RWPE1 (cell line): ENCODE measurements around the gene CCDC27.
"Not testable (repeated sequence)": the region's sequence is repeated elsewhere in the genome, so short reads cannot be mapped to it uniquely, and the experiment has no call there.

Experiments used
- CTCF ChIA-PET: fragments of 350-600 bp; sonication (Branson Sonifier 250); formaldehyde crosslinking; extraction: SDS; loops from one replicate; lab custom pipeline; 2021; lab: Yijun Ruan, JAX
- POLR2A ChIA-PET: fragments of 400-600 bp; formaldehyde crosslinking; extraction: SDS; loops from one replicate; lab custom pipeline; 2020; ENCODE audit warnings: antibody characterized with exemption; ENCODE audit not compliant: low non-redundant PET; lab: Yijun Ruan, JAX
- DNase-seq: peaks from one replicate; pipeline ENCODE4 v3.0.0; 2012; ENCODE audit warnings: low spot score
- H3K27ac ChIP-seq: fragments of 450-650 bp; 2 replicates; pipeline ENCODE4 v1.5.1; 2017
- CTCF ChIP-seq: fragments of 450-650 bp; conservative IDR thresholded peaks from 2 replicates; pipeline ENCODE4 v1.5.1; 2017; ENCODE audit warnings: low read depth, mild to moderate bottlenecking

Gene CCDC27

DNA sequence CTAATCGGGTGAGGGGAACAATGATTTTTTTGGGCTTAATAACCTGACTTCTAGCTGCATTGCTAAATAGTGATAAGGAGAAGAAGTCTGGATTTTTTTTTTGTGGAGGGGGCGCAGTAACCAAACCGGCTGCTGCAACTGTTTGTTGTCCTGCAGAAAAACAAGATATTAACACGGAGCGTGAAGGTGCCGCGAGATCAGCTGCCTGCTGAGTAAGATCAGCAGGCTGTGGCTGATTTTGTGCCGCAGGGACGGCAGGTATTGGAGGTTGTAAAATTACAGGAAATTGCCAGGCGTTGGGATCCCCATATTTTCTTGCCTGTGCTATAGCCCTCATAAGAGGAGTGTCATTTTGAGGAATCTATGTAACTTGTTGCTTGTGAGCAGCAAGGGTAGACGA is 52.8 kb downstream of the CCDC27 start:
- ChIA-PET POLR2A (no interaction called here), CTCF (no interaction called here)
- no peak for TF ChIP-seq CTCF
- no peak overlapping the region for H3K27ac ChIP-seq
- no peak for DNase-seq

GRCh38 chr1:3807769-3808168 is 55.5 kb downstream of the CCDC27 start:
- ChIA-PET CTCF (interaction anchor here (0.6 kb wide), 1 partner anchor 369 kb away, joined by 3 read pairs; no protein-coding TSS in a partner anchor), POLR2A (no interaction called here)
- DNase-seq, result no peak
- TF ChIP-seq CTCF, result no peak
- H3K27ac ChIP-seq, result no peak overlapping the region

DNA sequence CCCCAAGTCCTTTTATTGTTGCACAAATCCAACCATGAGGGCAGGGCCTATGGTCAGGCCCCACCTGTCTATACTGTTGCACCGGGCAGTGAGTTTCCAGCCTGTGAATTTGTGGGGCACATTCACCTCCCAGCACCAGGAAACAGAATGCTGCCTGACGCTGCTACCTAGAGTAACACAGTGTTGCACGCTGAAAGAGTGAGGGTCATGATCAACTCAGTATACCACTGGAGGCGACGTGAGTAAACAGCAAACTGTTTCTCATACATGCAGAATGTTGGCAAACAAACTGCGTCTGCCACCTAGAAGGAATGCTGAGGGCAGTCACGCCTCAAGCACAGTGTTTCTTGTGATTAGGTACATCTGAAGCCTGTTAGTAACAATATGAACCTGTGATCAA is 57.4 kb downstream of the CCDC27 start:
- POLR2A ChIA-PET, result no interaction called here
- DNase-seq, result no peak
- CTCF ChIA-PET, result no interaction called here
- H3K27ac ChIP-seq, result no peak overlapping the region
- no peak for TF ChIP-seq CTCF

DNA sequence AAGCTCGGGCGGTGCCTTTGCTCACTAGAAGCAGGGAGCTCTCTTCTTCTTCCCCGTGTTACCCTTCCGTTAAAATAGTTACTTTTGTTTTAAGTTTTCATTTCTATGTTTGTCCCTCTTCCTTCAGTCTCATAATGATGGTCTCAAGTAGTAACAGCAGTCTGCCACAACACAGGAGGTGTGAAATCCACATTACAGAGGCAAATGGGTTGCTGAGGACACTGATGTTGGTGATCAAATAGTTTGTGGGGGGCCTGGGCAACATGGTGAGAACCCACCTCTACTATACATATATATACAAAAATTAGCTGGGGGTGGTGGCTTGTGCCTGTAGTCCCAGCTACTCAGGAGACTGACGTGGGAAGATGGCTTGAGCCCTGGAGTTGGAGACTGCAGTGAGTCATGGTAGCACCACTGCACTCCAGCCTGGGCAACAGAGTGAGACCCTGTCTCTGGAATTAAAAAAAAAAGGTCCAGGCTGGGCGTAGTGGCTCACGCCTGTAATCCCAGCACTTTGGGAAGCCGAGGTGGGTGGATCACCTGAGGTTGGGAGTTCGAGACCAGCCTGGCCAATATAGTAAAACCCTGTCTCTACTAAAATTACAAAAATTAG is 58.0 kb downstream of the CCDC27 start:
- CTCF ChIA-PET, POLR2A ChIA-PET, H3K27ac ChIP-seq, DNase-seq: not testable (repeated sequence)

- CTCF ChIA-PET, result no interaction called here
- no peak overlapping the region for H3K27ac ChIP-seq
- POLR2A ChIA-PET, result no interaction called here
- no peak for TF ChIP-seq CTCF
- no peak for DNase-seq
Measured at GRCh38 chr1:3811595-3811911, 59.3 kb downstream of the CCDC27 start.

DNA sequence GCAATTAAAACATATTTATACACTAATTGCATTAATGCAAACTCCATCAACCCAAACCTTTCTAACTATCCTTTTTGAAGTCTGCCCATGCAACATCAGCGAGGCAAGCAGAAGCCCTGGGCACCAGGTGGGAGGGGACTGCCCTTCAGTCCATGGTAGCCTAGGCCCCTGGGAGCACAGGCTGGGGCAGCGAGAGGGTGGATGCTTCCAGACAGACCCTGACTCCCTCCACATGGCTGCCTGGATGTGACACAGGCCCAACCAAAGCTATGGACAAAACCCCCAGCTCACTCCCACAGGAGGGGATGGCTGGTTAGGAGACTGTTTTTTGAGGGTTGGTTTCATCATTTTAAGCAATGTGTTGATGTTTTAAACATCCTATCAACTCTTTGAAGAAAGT is 61.8 kb downstream of the CCDC27 start:
- POLR2A ChIA-PET, result no interaction called here
- no peak for TF ChIP-seq CTCF
- no peak for DNase-seq
- H3K27ac ChIP-seq, result no peak overlapping the region
- CTCF ChIA-PET, result no interaction called here

GRCh38 chr1:3814771-3815561 is 62.7 kb downstream of the CCDC27 start:
- POLR2A ChIA-PET, result no interaction called here
- DNase-seq, result no peak
- H3K27ac ChIP-seq, result no peak overlapping the region
- CTCF ChIA-PET, result no interaction called here
- TF ChIP-seq CTCF, result no peak
